HCT116 (cell line): ENCODE data around the gene DNAJA2.

Experiments
- EZH2 ChIP-seq: fragments of 200-600 bp; sonication (generic); IDR thresholded peaks from 2 replicates; pipeline ENCODE4 v1.6.1; 2017; ENCODE audit warnings: antibody characterized with exemption, mixed run types
- EZH2phosphoT487 ChIP-seq: fragments of 200-600 bp; IDR thresholded peaks from 2 replicates; pipeline ENCODE4 v1.6.1; 2018; ENCODE audit warnings: antibody characterized with exemption, borderline replicate concordance
- POLR2AphosphoS5 ChIP-seq: IDR thresholded peaks from 2 replicates; pipeline ENCODE4 v1.6.1; 2011; ENCODE audit warnings: mild to moderate bottlenecking, low read depth, low read length, moderate library complexity
- SIN3A ChIP-seq: IDR thresholded peaks from 2 replicates; pipeline ENCODE4 v1.6.1; 2012; ENCODE audit warnings: low read depth
- SP1 ChIP-seq: IDR thresholded peaks from 2 replicates; pipeline ENCODE4 v1.6.1; 2012; ENCODE audit warnings: low read depth
- TF ChIP-seq, protein P1 (sequence below), 3 experiments: fragments of 200-600 bp in 1 of 3; sonication (generic) in 1 of 3; IDR thresholded peaks in 2 of 3; conservative IDR thresholded peaks in 1 of 3; 2 replicates each; pipeline ENCODE4 v1.5.1; 2012 to 2017; ENCODE audit warnings: low read depth in 2 of 3, low read length in 2 of 3, antibody characterized with exemption in 1 of 3, borderline replicate concordance in 1 of 3, control low read depth in 1 of 3, mild to moderate bottlenecking in 1 of 3, mixed read lengths in 1 of 3, mixed run types in 1 of 3, moderate library complexity in 1 of 3; ENCODE audit not compliant: insufficient read depth in 1 of 3
- TF ChIP-seq, protein P2 (sequence below): IDR thresholded peaks from 2 replicates; pipeline ENCODE4 v1.6.1; 2012
- TF ChIP-seq, protein P3 (sequence below): IDR thresholded peaks from 2 replicates; pipeline ENCODE4 v1.6.1; 2012; ENCODE audit warnings: low read depth

DNA sequence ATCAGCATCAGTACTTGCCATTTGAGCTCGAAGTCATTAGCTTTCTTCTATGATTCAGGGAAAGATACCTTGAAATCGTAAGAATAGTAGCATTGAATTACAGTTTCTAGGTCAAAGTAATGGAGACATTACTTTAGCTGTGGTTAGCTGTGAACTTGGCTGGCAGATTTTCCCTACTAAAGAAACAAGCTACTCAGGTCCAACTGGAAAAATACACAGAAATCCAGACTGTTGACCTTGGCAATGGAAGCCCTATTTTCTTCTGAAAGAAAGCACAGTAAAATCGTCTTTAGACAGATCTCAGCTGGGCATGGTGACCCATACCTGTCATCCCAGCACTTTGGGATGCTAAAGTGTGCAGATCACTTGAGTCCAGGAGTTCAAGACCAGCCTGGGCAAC, 13.4 kb upstream of the DNAJA2 start:
- TF ChIP-seq, protein P1, sequence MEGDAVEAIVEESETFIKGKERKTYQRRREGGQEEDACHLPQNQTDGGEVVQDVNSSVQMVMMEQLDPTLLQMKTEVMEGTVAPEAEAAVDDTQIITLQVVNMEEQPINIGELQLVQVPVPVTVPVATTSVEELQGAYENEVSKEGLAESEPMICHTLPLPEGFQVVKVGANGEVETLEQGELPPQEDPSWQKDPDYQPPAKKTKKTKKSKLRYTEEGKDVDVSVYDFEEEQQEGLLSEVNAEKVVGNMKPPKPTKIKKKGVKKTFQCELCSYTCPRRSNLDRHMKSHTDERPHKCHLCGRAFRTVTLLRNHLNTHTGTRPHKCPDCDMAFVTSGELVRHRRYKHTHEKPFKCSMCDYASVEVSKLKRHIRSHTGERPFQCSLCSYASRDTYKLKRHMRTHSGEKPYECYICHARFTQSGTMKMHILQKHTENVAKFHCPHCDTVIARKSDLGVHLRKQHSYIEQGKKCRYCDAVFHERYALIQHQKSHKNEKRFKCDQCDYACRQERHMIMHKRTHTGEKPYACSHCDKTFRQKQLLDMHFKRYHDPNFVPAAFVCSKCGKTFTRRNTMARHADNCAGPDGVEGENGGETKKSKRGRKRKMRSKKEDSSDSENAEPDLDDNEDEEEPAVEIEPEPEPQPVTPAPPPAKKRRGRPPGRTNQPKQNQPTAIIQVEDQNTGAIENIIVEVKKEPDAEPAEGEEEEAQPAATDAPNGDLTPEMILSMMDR (IDR thresholded peaks at IDR 0.05 in 2 of 3, conservative IDR thresholded peaks at IDR 0.05 in 1 of 3; ENCODE audit: borderline replicate concordance in 1 of 3, insufficient read depth in 1 of 3, low read depth in 2 of 3, low read length in 2 of 3), result no peak
- TF ChIP-seq EZH2phosphoT487, result no peak
- TF ChIP-seq EZH2, result no peak
- no peak for TF ChIP-seq POLR2AphosphoS5
- TF ChIP-seq, protein P2, sequence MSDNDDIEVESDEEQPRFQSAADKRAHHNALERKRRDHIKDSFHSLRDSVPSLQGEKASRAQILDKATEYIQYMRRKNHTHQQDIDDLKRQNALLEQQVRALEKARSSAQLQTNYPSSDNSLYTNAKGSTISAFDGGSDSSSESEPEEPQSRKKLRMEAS, result no peak
- TF ChIP-seq SP1, result no peak
- no peak for TF ChIP-seq SIN3A
- TF ChIP-seq, protein P3, sequence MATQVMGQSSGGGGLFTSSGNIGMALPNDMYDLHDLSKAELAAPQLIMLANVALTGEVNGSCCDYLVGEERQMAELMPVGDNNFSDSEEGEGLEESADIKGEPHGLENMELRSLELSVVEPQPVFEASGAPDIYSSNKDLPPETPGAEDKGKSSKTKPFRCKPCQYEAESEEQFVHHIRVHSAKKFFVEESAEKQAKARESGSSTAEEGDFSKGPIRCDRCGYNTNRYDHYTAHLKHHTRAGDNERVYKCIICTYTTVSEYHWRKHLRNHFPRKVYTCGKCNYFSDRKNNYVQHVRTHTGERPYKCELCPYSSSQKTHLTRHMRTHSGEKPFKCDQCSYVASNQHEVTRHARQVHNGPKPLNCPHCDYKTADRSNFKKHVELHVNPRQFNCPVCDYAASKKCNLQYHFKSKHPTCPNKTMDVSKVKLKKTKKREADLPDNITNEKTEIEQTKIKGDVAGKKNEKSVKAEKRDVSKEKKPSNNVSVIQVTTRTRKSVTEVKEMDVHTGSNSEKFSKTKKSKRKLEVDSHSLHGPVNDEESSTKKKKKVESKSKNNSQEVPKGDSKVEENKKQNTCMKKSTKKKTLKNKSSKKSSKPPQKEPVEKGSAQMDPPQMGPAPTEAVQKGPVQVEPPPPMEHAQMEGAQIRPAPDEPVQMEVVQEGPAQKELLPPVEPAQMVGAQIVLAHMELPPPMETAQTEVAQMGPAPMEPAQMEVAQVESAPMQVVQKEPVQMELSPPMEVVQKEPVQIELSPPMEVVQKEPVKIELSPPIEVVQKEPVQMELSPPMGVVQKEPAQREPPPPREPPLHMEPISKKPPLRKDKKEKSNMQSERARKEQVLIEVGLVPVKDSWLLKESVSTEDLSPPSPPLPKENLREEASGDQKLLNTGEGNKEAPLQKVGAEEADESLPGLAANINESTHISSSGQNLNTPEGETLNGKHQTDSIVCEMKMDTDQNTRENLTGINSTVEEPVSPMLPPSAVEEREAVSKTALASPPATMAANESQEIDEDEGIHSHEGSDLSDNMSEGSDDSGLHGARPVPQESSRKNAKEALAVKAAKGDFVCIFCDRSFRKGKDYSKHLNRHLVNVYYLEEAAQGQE, result no peak
